Non-pigmented ciliary epithelial cell (primary cell): ENCODE measurements around the gene NAA15.
"Not testable (repeated sequence)": the region's sequence is repeated elsewhere in the genome, so short reads cannot be mapped to it uniquely, and the experiment has no call there.

ENCODE experiments used
- DNase-seq: peaks from one replicate; pipeline ENCODE4 v3.0.0-alpha.2; 2010; ENCODE audit warnings: low read depth

NAA15 gene

DNA sequence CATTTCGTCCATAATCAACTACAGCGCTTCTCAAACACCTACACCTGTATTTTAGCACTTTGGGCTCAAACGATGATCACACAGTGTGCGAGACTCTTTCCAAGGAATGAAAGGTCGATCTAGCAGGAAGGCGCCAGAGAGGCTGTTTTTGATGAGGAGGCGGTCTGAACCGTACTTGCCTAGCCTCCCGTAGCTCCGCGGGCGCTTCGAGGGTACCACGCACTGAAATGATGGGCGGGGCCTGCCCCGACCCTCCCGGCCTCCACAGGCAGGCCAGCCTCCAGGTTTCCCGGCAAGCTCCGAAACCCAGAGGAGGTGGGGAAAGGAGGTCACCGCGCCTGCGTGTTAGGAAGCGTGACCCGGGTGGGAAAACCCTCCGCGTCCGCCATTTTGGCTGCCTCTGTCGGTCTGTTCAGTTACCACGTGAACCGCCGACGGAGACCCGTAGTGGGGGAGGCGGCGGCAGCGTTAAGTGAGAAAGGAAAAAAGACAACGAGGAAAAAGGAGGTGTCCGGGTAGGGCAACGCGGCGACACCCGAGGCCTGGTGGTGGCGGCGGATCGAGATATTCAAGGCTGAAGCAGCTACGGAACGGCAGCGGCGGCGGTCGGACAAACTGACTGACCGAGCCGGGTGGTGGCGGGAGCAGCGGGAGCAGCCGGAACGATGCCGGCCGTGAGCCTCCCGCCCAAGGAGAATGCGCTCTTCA is at the start of gene NAA15:
Gene NAA15, plus strand, starts transcription at position 393 of the 708 bp plus-strand sequence. Its CDS starts 273 bp downstream, at position 666.
- peak; percentile 77 for DNase-seq

DNA sequence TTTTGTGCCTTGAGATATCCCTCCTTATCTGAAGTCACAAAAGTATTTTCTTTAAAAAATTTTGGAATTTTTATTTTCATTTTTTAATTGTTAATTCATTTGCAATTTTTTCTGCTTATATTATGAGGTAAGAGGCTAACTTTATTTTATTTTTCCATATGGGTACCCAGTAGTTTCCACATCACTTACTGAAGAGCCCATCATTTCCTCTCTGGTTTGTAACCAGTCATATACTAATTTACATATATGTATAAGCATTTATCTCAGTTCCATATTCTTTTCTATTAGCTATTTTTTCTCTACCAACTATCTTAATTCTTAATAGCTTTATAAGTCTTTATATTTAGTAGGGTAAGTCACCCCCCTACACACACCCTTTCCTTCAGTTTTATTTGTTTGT is 48.3 kb upstream of the NAA15 start:
- DNase-seq: no peak

DNA sequence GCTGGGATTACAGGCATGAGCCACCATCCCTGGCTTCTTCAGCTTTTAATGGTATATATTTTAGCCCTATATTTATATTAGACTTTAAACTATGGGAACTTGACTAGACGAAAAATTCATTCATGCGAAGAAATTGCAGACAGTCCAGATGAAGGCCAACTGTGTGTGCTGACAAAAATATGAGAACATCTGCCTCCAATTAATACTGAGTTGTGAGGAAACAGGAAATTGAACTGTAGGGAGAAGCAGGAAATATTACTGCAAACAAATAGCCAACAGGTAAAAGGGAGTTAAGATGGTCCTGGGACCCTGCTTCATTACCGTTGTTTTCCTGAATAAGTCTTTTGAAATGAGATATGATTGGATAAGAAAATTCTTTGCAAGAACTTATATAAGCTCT is 47.6 kb upstream of the NAA15 start:
- DNase-seq: no peak

DNA sequence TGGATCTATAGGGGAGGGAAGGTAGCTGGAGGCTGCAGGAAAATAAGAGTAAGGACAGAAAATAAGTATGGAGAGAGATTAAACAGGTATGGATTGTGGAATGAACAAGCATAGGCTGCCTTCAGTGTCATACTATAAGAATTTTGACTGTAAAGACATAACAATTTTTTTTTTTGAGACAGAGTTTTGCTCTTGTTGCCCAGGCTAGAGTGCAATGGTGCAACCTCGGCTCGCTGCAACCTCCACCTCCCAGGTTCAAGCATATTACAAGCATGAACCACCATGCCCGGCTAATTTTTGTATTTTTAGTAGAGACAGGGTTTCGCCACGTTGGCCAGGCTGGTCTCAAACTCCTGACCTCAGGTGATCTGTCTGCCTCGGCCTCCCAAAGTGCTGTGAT is 45.7 kb upstream of the NAA15 start:
- not testable (repeated sequence) for DNase-seq

DNA sequence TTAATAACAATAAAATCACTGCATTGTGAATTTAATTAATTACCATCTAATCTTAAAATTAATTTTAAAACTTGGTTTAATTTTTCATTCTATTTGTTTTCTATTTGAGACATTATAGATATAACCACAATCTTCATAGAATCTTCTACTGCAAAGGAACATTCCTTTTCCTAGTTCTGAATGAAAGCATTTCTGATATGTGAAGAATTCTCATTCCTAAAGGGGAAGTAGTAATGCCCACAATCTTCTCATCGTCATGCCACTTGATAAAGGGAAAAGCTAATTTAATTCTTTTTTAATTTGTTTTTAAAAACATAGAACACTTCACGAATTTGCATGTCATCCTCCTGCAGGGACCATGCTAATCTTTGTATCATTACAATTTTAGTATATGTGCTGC is 45.0 kb upstream of the NAA15 start:
- no peak for DNase-seq

DNA sequence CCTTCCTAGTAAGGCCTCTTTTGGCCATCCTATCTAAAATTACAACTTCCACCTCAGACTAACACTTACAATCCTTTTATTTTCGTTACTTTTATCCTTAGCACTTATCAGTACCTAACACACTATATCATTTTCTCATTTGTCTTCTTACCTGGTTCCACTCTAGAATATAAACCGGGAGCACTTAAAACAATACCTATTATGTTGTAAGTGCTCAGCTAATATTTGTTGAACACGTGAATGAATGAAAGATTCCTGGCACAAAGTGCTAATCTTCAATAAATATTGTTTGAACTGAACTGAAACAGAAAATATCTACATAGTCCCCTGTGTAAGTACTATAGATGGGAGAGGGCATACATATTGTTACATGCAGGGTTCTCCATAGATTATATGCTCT is 35.7 kb upstream of the NAA15 start:
- DNase-seq: no peak

DNA sequence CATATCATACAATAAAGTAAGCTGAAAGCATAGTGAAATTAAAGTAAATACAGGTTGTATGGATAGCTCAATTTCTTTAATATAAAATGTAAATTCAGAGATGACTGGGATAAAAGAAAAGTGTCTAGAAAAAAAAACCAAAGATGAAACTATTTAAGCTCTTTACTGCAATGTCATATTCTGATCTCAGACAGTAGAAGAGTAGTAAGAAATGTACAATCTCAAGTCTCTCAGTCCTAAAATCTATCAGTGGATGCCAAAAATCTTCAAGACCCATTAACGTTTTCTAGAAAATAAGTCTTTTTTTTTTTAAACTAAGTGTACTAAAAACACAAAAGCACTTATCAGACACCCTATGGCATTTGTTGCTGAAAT is 35.1 kb upstream of the NAA15 start:
- DNase-seq: no peak

DNA sequence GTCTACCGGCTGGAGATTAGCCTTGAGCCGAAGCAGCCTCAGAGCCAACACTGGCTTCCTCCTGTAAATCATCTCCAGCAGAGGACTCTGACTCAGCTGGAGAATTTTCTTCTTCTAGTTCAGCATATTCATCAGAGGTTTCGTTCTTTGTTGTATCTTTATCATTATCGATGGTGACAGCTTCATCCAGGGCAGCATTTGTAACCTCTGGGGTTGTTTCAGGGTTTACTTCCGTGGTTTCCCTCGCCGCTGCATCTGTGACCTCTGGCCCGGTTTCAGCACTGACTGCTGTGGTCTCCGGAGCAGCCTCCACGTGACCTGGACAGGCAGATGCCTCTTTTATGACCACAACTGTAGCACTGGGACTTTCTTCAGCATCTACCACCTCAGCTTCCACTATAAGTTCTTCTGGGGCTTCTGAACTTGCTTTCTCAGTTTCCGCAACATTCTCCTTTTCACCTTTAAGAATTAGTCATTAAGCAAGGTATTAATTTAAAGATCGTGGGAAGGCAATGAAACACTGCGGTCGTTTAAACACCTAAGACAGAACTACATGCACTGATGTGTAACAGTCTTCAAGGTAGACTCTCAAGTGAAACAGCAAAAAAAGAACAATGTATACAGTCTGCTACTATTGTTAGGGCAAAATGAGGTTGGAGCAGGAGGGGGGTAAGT is 34.6 kb upstream of the NAA15 start:
- no peak for DNase-seq

DNA sequence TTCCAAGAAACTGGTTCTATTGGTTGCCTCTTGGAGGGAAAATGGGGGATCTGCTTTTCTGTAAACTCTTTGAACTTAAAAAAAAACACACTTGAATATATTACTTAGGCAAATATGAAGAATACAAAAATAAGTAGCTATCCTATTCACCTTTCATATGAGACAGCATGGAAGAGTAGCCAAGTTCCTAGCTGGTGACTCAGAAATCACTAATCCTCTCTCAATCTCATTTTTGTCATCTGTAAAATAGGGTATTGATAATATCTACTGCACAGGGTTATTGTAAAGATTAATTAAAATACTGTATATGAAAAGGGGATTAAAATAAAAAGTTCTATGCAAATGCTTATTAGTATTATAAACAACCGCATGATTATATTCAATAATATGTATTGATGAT is 34.0 kb upstream of the NAA15 start:
- no peak for DNase-seq

DNA sequence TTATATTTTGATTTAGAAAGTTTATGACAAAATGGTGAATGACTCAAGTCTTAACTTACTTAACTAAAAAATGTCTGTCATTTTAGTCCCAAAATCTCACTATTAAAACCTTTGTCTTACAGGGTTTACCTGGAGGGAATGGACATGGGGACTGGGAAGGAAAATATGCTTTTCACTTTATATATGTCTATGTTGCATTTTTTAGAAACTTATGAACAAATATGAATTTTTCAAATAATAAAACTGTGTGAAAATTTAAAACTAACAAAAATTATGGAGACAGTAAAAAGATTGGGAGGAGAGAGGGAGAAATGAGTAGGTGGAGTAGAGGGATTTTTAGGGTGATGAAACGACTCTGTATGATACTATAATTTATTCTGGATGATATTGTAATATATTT is 27.5 kb upstream of the NAA15 start:
- no peak for DNase-seq

DNA sequence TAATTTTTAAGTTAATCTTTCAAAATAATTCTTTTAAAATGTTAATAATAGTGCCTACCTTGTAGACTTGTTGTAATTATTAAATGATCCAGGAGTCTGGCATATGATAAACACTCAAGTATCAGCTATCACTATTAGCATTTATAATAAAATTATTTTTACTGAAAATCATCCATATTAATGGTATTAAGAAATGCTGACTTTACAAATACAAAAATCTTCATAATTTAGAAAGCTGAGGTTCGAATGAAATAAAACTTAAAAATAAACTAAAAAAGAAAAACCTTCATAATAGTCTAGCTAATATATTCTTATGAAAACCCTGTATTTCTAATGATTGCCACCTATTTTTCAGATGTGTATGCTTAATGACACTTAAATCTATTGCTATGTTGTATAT is 26.5 kb upstream of the NAA15 start:
- DNase-seq: no peak

DNA sequence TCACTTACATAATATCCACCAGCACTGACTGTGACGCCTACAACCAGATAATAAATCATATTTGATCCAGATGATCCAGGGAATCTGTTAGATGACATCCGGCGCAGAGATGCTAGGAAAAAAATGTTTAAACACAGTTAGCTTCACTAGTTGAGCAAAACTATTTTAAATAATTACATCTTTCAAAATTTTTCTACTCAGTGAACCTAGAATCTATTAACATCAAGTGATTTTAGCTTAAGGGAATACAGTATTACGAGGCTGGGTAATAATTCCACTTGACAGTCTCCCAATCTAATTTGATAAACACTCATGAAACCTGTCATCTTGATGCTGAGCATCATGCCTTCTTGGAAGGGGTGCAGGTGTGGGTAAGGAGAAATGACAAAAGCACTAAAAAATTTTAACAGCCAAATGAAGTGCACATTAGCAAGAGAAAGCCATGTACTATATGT is 26.0 kb upstream of the NAA15 start:
- DNase-seq: no peak

DNA sequence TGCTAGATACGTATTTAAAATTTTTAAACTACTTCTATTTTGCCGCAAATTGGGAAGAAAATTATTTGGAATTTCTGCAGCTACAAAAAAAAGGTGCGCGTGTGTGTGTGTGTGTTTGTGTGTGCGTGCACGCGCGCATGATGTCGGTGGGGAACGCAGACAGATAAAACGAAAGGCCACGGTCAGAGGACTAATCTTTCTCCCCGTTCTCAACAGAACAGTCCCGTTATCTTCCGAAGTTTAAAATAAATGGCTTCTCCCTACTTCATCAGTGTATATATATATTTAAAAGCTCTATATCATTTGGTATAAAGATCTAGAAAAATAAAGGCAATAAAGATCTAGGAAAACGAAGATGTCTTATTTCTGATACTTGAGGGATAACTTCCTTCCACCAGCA is 22.8 kb upstream of the NAA15 start:
- no peak for DNase-seq

DNA sequence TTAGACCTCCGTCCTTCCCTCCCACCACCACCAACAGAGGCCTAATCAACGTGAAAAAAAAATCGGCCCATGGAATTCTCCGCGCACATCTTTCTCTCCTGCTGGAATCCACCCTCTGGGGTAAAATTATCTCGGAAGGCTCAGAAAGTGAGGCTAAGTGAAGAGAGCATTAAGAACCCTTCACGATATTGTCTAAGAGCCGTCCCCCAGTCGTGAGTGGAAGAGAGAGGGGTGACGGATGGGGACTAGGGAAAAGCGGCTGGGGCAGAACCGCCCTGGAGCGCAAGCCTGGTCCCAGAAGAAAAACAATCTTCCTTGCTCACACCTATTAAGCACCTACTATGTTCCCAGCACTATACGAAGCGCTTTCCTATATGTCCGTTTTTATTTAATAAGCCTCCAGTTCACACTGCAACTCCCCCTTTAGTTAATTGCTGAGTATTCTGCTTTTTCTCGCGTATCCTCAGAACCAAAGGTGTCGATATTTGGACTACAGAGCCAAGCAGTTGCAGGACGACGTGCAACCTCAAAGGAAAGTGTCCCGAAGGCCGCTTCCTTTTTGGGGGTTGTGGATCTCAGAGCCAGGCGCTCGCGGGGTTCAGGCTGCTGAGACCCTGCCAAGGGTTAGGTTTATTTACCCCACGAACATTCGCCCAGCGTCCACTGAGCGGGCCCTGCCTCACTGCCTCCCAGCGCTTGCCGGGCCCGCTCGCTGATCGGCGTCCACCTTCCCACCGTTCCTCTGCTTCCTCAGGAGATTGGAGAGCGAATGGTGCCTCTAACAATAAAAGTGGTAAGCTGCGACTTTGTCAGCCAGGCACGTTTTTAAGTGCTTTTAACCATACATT is 22.2 kb upstream of the NAA15 start:
- DNase-seq: no peak

DNA sequence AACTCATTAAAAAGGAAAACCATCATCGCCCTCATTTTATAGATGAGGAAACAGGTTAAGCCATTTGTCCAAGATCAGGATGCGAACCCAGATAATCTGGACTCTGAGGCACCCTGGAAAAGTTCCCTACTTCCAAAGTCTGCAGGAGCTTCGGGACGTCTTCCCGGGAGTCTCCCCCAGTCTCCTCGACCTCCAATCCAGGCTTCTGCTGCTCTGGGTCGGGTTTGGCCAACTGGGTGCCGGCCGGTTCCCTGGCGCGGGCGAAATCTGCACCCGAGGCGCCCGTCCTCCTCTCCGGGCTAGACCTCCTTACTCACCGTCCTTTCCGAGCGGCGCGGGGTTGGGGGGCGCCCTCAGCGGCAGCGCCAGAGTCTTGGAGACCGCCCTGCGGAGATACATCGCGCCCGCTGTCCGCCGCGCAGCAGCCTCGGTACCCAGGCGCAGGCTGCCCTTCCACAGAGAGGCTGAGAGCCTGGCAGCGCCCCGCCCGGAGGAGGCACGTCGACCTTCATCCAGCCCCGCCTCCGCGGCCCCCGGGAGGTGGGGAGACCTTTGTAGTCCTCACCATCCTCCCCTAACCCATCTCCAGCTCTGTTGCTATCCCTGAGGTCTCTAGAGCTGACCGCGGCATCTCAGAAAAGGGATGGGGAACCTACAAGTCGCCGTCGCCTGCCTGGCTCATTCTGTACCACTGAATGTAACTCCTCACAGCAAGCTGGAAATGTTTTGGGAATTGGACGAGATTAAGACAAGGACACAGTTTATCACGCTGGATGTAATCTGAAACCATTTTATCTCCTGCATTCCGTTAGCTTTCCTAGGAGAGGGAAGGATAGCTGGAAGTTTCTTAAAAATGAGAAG is 21.3 kb upstream of the NAA15 start, which contains the start of gene MGARP:
Gene MGARP, minus strand, starts transcription at position 466 of the 861 bp plus-strand sequence. Its CDS starts 67 bp downstream, at position 399.
- no peak for DNase-seq

DNA sequence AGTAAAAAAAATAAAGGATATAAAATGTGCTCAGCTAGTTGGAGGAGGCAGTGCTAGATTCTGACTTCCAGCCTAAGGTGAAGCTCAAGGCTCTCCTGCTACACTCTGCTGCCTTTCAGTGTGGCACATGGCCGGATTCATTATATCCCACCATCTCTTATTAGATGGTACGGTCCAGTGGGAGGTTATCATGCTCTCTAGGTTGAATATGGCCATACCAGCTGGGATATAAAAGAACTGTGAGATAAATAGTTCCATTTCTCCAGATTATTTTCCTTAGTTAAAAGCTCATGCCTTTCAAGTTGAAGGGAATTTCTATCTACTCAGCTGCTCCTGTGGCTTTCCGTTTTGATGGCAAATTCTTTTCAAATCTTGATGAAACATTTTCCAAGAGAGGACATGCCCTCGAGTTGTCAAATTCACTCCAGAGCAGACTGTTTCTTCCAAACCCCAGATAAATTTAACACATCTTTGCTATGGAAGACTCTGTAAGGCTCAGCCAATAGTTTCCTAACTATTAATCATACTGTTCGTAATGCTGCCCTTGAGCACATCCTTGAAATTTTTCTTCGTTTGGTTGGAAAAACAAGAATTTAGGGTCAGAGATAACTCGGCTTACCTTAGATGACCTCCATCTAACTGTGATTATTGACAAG is 19.1 kb upstream of the NAA15 start:
- DNase-seq: no peak

DNA sequence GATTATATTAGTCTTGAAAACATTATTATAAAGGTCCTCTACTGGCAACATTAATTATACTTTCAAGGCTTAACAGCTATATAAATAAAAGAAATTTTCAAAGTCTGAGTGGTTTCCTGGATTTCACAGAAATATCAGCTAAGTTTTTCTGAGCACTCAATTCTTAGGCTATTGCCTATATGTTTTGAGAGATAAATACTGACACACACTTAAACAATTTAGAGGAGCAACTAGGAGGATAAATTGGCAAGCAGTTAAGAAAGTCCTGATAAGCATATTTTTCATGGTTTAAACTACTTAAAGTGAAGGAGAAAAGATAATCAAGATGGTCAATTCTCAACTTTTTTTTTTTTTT is 18.6 kb upstream of the NAA15 start:
- DNase-seq: no peak

DNA sequence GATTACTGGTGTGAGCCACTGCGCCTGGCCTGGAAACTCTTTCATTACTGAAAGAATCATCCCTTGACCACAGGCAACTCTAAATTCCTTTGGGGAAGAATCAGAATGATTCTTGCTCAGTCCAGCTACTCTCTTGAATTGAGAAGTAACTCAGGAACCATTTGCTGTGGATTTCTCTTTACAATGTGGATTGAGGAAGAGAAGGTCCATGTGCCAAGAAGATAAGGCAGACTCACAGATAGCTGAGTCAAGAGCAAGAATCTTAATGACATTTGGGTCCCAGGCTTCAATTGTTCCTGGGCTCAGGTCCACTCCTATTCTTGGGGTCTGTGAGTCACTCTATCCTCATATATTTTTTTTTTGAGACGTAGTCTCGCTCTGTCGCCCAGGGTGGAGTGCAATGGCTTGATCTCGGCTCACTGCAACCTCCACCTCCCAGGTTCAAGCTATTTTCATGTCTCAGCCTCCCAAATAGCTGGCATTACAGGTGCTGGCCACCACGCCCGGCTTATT is 15.1 kb upstream of the NAA15 start:
- DNase-seq: no peak

DNA sequence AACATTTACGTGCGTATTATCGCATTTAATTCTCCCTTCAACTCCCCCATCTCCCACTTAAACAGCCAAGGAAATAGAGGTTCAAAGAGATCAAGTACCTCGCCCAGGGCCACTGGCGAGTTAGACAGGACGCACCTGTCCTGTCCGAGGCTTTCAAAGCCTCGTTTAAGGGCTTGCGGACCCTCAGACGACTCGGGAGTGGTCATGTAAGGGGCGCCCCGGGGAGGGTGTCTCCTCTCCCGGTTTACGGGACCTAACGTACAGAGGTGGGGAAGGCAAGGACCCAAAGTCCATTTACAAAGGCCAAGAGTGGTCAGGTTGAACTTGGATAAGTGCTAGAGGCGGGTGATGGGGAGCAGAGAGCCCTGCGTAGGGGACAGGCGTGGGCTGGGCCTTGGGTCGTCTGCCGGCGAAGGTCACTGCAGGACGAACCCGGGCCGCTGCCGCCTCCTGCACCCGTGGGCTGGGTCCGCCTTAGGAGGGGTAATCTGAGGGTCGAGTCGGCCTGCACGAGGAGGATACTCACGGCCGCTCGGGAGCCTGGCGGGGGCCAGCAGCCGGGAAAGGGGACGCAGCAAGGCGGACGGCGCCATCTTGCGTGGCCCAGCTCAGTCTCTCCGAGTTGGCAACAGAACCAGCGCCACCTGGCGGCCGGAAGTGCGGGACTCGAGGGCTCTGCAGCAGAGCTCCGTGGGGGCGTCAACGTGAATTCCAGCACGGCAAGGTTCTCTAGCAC is 5.9 kb upstream of the NAA15 start:
- peak; percentile 74 for DNase-seq

DNA sequence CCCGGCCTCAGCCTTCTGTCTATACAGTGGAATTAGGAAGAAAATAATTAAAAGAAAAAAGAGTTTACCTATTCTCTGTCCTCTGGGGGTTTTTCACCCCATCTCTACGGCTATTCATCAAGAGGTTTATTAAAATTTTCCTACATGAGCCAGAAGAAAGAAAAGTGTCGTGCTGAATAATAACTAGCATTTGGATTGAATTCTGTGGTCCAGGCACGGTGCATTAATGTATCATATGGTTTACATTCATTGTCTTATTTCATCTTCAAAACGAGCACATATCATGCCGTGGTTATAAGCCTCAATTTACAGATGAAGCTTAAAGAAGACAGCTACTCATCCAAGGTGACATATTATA is 5.4 kb upstream of the NAA15 start:
- DNase-seq: no peak

DNA sequence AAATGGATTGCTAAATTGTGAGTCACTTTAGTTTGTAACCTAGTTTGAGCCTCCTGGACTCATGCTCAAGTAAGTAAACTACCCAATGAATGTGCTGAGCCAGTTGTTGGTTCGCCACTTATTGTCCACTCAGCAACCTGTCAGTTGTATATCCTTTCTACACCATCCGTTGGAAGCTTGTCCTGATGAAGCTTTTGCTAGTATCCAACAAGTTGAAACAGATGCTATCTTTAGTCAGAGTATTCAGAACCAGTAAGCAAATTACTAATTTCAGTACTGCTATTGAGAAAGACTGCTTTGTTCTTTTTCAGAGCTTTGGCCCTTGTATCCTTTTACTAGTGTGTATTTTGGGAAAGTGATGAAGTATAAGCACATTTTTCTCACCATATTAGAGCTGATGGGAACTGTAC is 4.3 kb upstream of the NAA15 start:
- DNase-seq: no peak
